Endothelial cell of umbilical vein (primary cell): ENCODE results near the gene MAFB. TPM values are rescaled to one million over a fixed set of nuclear protein-coding genes. Genes with fewer than 3 reads are reported as not detected.

Experiments used
- BruUV-seq: library from RNA; stranded (reverse); fragments of 400-500 nt; replicated peaks from 2 replicates; lab custom pipeline; 2021; lab: Mats Ljungman, UMichigan
- CTCF ChIA-PET: fragments of 300-600, 350-600 bp; sonication (Branson Sonifier 250); formaldehyde crosslinking; loops from one replicate; lab custom pipeline; 2021; ENCODE audit warnings: antibody characterized with exemption, inconsistent platforms; lab: Charles Lee
- POLR2A ChIA-PET: fragments of 300-600, 350-600 bp; sonication (Branson Sonifier 250); formaldehyde crosslinking; loops from one replicate; lab custom pipeline; 2021; ENCODE audit warnings: antibody characterized with exemption, inconsistent platforms; lab: Charles Lee
- DNase-seq: peaks from one replicate; pipeline ENCODE4 v3.0.0-alpha.2; 2011; ENCODE audit warnings: low read depth, low spot score
- FAIRE-seq: peaks from 2 replicates; lab custom pipeline; 2011; peaks lifted over from hg19 to GRCh38; lab: Jason Lieb, UNC
- H2AFZ ChIP-seq: 2 replicates; pipeline ENCODE4 v1.6.0; 2012; ENCODE audit warnings: low read depth, low read length, control low read depth, inconsistent platforms
- H3K27ac ChIP-seq: 2 replicates; pipeline ENCODE4 v1.5.1; 2011; ENCODE audit warnings: low read depth, mild to moderate bottlenecking, control low read depth, low read length, moderate library complexity; ENCODE audit not compliant: insufficient read depth
- H3K27me3 ChIP-seq, 2 experiments: 2 replicates each; pipeline versions ENCODE4 v1.6.0 to v1.6.1; 2011; ENCODE audit warnings: low read length in 2 of 2, mixed read lengths in 1 of 2; ENCODE audit not compliant: control insufficient read depth in 2 of 2, insufficient read depth in 2 of 2
- H3K36me3 ChIP-seq, 2 experiments: 2 replicates in 1 of 2; 3 replicates in 1 of 2; pipeline ENCODE4 v1.5.1; 2011; ENCODE audit warnings: low read length in 2 of 2, mild to moderate bottlenecking in 1 of 2, moderate library complexity in 1 of 2; ENCODE audit not compliant: control insufficient read depth in 2 of 2, insufficient read depth in 2 of 2; ENCODE audit errors: extremely low read depth in 1 of 2
- H3K4me1 ChIP-seq: 3 replicates; pipeline ENCODE4 v1.5.1; 2011; ENCODE audit warnings: mild to moderate bottlenecking, low read length; ENCODE audit not compliant: control insufficient read depth, insufficient read depth; ENCODE audit errors: extremely low read depth
- H3K4me2 ChIP-seq: 2 replicates; pipeline ENCODE4 v1.6.1; 2011; ENCODE audit warnings: low read length, control low read depth, mixed read lengths; ENCODE audit not compliant: insufficient read depth
- H3K4me3 ChIP-seq, 3 experiments: fragments of 200-600 bp in 1 of 3; sonication (generic), shearing (Covaris generic) in 1 of 3; replicated peaks in 1 of 3; 2 replicates each; pipeline ENCODE4 v1.5.1; 2011 to 2016; ENCODE audit warnings: control low read depth in 3 of 3, low read length in 3 of 3, mild to moderate bottlenecking in 2 of 3, inconsistent platforms in 1 of 3, low read depth in 1 of 3, moderate library complexity in 1 of 3; ENCODE audit not compliant: insufficient read depth in 1 of 3
- H3K79me2 ChIP-seq: 2 replicates; pipeline ENCODE4 v1.6.0; 2012; ENCODE audit warnings: low read length, inconsistent platforms; ENCODE audit not compliant: control insufficient read depth, insufficient read depth
- H3K9ac ChIP-seq: replicated peaks from 2 replicates; pipeline ENCODE3; 2011; ENCODE audit warnings: low read length, control low read depth; ENCODE audit not compliant: insufficient read depth; ENCODE audit errors: extremely low read depth
- H3K9me1 ChIP-seq: replicated peaks from 3 replicates; pipeline ENCODE4 v1.6.0; 2011; ENCODE audit warnings: mild to moderate bottlenecking, low read length; ENCODE audit not compliant: control insufficient read depth, insufficient read depth; ENCODE audit errors: extremely low read depth
- H3K9me3 ChIP-seq: replicated peaks from 2 replicates; pipeline ENCODE4 v1.5.1; 2012; ENCODE audit warnings: low read length, inconsistent platforms; ENCODE audit not compliant: control insufficient read depth, insufficient read depth
- H4K20me1 ChIP-seq: replicated peaks from 2 replicates; pipeline ENCODE3; 2011; ENCODE audit warnings: mild to moderate bottlenecking, low read length; ENCODE audit not compliant: control insufficient read depth, insufficient read depth; ENCODE audit errors: extremely low read depth
- EZH2 ChIP-seq: IDR thresholded peaks from 2 replicates; pipeline ENCODE4 v1.6.1; 2012; ENCODE audit warnings: borderline replicate concordance, low read depth, mild to moderate bottlenecking, moderate library complexity, low read length, inconsistent platforms; ENCODE audit not compliant: severe bottlenecking
- FOS ChIP-seq: IDR thresholded peaks from 2 replicates; pipeline ENCODE4 v1.6.1; 2011; ENCODE audit warnings: mild to moderate bottlenecking, low read length, moderate library complexity, borderline replicate concordance; ENCODE audit not compliant: insufficient read depth
- GATA2 ChIP-seq: IDR thresholded peaks from 2 replicates; pipeline ENCODE4 v1.7.0; 2011; ENCODE audit warnings: low read depth, mild to moderate bottlenecking, moderate library complexity, mixed read lengths, low read length; ENCODE audit not compliant: insufficient read length, insufficient read depth
- JUN ChIP-seq: IDR thresholded peaks from 2 replicates; pipeline ENCODE4 v1.6.1; 2011; ENCODE audit warnings: borderline replicate concordance, low read depth; ENCODE audit not compliant: insufficient read length, insufficient read depth
- MAX ChIP-seq: IDR thresholded peaks from 2 replicates; pipeline ENCODE4 v1.6.1; 2011; ENCODE audit not compliant: insufficient read depth, insufficient read length
- MYC ChIP-seq: IDR thresholded peaks from one replicate; pipeline ENCODE4 v1.6.1; 2011; ENCODE audit warnings: mild to moderate bottlenecking, low read depth, low read length
- POLR2A ChIP-seq: IDR thresholded peaks from 2 replicates; pipeline ENCODE4 v1.6.1; 2012; ENCODE audit warnings: low read depth, mild to moderate bottlenecking, control low read depth, low read length
- POLR2AphosphoS5 ChIP-seq: IDR thresholded peaks from 2 replicates; pipeline ENCODE4 v1.6.1; 2012; ENCODE audit warnings: low read depth, mild to moderate bottlenecking, control low read depth, low read length, moderate library complexity; ENCODE audit not compliant: insufficient read depth
- dilution Hi-C: fragments of 300-500 bp; cut with MboI; formaldehyde crosslinking; loops from one replicate; pipeline ENCODE4 v1.15.0; 2019; ENCODE audit warnings: low sequenced_read_pairs; ENCODE audit not compliant: extremely low pct_ligation_motif_present
- intact Hi-C: fragments of 100-400 bp; cut with micrococcal nuclease; formaldehyde crosslinking; loops from one replicate; pipeline ENCODE4 v1.10.0; 2022
- polyA plus RNA-seq, 4 experiments: library from polyadenylated mRNA; depleted of rRNA in 3 of 4; stranded (reverse) in 3 of 4; unstranded in 1 of 4; fragments of >200 nt; gene quantifications; 2 replicates each; pipeline versions ENCODE4 v1.2.1 to v1.2.3, GENCODE V29; 2011 to 2012; ENCODE audit warnings: missing spikeins in 1 of 4
- total RNA-seq: library from RNA; stranded (reverse); gene quantifications from 2 replicates; pipeline ENCODE4 v1.2.3, GENCODE V29; 2021
- TF ChIP-seq, protein P1 (sequence below), 2 donors: IDR thresholded peaks; 1 replicate in 1 of 2; 2 replicates in 1 of 2; pipeline ENCODE4 v1.5.1; 2011; ENCODE audit warnings: low read length in 2 of 2, mild to moderate bottlenecking in 2 of 2, moderate library complexity in 2 of 2, control low read depth in 1 of 2, inconsistent platforms in 1 of 2, low read depth in 1 of 2; ENCODE audit not compliant: insufficient read depth in 1 of 2; ENCODE audit errors: extremely low read depth in 1 of 2

Gene MAFB
- total and polyA plus RNA-seq, 2 donors (not counting 3 experiments of a cell fraction or from before 2014, with no cell fraction given) = 1.8 to 3.4 TPM

DNA sequence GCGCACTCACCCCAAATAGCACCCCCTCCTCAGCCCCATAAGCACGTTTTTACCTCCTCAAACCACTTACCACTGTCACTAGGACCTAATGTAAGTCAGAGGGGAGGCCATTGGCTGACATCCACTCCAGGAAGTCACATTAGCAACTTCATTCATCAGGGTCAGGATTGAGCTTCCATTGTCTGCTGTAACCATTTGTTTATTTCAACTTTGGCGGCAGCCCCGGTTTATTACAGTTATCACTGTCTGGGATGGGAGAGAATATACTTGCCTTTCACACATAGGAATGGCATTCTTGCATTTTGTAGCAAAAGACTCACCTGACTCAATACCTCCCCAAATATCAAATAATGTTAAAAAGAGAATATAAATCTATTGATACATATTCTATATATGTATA, 38.3 kb downstream of the MAFB start:
- Histone ChIP-seq H3K9me3 (no peaks in the 10 kb centered on the region), H2AFZ (no peak overlapping the region), H3K4me2 (no peak overlapping the region), H4K20me1 (no peaks in the 10 kb centered on the region), H3K9ac (no peak overlapping the region), H3K36me3 (no peaks in the 10 kb centered on the region), H3K4me3 (no peak overlapping the region), H3K79me2 (no peaks in the 10 kb centered on the region), H3K27ac (no peak overlapping the region), H3K4me1 (peaks cover 11% of the 10 kb centered on the region), H3K27me3 (no peaks in the 10 kb centered on the region), H3K9me1 (no peaks in the 10 kb centered on the region)
- ChIA-PET CTCF (interaction anchor here (1.3 kb wide), 1 partner anchor 39 kb away, joined by 3 read pairs; no protein-coding TSS in a partner anchor), POLR2A (interaction anchor here (1.1 kb wide), 1 partner anchor 38 kb away, joined by 3 read pairs; the partner anchor contains the start of gene MAFB)
- DNase-seq = peak; percentile 20
- TF ChIP-seq POLR2A = no peak
- no peak for TF ChIP-seq MYC
- no peak for TF ChIP-seq JUN
- dilution Hi-C loops = no loop called here
- no TSS peak for BruUV-seq
- FAIRE-seq = no peak
- intact Hi-C loops = no loop called here

DNA sequence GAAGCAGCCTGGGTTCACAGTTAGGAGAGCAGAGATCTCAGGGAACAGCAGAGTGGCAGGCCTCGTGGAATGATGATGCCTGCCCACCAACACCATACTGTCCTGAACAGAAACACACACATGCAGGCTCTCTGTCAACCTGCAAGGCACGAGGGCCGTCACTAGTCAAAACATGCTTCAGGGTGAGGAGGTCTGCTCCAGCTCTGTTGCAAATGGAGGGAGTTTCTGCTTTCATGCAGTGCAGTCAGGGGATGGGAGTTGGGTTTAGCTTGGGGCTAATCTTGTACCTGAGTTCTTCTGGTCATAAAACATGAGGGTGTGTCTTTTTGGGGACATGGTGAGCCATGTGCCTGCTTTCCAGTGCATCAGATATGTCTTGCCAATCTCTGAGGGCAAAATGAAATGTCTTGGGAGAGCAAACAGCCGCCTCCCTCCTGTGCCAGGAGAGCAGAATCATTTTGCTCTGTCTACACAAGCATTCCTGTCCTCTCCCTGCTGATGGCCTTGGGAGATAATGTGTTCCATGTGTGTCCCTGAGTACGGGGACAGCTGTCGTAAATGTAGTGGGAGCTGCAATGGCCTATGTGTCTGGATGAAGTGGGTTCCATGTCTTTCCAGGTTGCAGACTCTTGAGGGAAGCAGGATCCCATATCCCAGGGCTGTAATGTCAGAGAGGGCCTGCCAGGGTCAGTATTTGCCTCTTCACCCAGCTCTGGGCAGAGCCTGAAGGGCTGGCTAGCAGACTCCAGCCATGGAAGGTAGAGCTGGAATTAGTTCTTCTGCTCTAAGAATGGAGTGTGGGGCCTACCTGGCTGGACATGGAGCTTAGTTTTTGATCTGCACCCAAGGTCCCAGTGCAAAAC, 40.6 kb downstream of the MAFB start:
- H3K79me2 ChIP-seq = no peaks in the 10 kb centered on the region
- H3K27me3 ChIP-seq = no peaks in the 10 kb centered on the region
- H3K9ac ChIP-seq = no peak overlapping the region
- H3K4me1 ChIP-seq = peaks cover 27% of the 10 kb centered on the region
- FAIRE-seq (no peak), DNase-seq (no peak)
- no peaks in the 10 kb centered on the region for H3K9me3 ChIP-seq
- no peaks in the 10 kb centered on the region for H3K9me1 ChIP-seq
- ChIA-PET CTCF (no interaction called here), POLR2A (no interaction called here)
- no peaks in the 10 kb centered on the region for H4K20me1 ChIP-seq
- intact Hi-C loops = no loop called here
- no peak overlapping the region for H3K4me3 ChIP-seq
- no peak overlapping the region for H3K27ac ChIP-seq
- H3K36me3 ChIP-seq = no peaks in the 10 kb centered on the region
- no peak overlapping the region for H2AFZ ChIP-seq
- no peak overlapping the region for H3K4me2 ChIP-seq
- TF ChIP-seq POLR2A (no peak), EZH2 (no peak), FOS (no peak), JUN (no peak), MYC (no peak), MAX (no peak), POLR2AphosphoS5 (no peak), GATA2 (no peak)
- TF ChIP-seq, protein P1, sequence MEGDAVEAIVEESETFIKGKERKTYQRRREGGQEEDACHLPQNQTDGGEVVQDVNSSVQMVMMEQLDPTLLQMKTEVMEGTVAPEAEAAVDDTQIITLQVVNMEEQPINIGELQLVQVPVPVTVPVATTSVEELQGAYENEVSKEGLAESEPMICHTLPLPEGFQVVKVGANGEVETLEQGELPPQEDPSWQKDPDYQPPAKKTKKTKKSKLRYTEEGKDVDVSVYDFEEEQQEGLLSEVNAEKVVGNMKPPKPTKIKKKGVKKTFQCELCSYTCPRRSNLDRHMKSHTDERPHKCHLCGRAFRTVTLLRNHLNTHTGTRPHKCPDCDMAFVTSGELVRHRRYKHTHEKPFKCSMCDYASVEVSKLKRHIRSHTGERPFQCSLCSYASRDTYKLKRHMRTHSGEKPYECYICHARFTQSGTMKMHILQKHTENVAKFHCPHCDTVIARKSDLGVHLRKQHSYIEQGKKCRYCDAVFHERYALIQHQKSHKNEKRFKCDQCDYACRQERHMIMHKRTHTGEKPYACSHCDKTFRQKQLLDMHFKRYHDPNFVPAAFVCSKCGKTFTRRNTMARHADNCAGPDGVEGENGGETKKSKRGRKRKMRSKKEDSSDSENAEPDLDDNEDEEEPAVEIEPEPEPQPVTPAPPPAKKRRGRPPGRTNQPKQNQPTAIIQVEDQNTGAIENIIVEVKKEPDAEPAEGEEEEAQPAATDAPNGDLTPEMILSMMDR (IDR thresholded peaks at IDR 0.05; ENCODE audit: extremely low read depth in 1 of 2, insufficient read depth in 1 of 2, low read depth in 1 of 2, low read length in 2 of 2) = no peak
- BruUV-seq = no TSS peak
- dilution Hi-C loops = no loop called here
